Mesendoderm (in vitro differentiated cells): ENCODE measurements around the gene PARD6A.

Experiments used
- DNase-seq: peaks from one replicate; pipeline ENCODE4 v3.0.0; 2013
- H2AK5ac ChIP-seq: 2 replicates; pipeline ENCODE4 v1.6.1; 2013; ENCODE audit warnings: low read length, inconsistent platforms
- H2BK120ac ChIP-seq: 2 replicates; pipeline ENCODE4 v1.6.1; 2013; ENCODE audit warnings: low read depth, mild to moderate bottlenecking, low read length, moderate library complexity, mixed read lengths
- H2BK15ac ChIP-seq: replicated peaks from 2 replicates; pipeline ENCODE4 v1.6.1; 2013; ENCODE audit warnings: low read depth, mild to moderate bottlenecking, moderate library complexity
- H2BK5ac ChIP-seq: 2 replicates; pipeline ENCODE4 v1.6.1; 2013; ENCODE audit warnings: low read length, inconsistent platforms
- H3K18ac ChIP-seq: 2 replicates; pipeline ENCODE4 v1.6.1; 2013; ENCODE audit warnings: mild to moderate bottlenecking, low read length, mixed read lengths
- H3K23ac ChIP-seq: one replicate; pipeline ENCODE4 v1.6.1; 2013; ENCODE audit warnings: low read length
- H3K27ac ChIP-seq: 2 replicates; pipeline ENCODE4 v1.5.1; 2013; ENCODE audit warnings: low read depth, mild to moderate bottlenecking, inconsistent platforms, low read length, moderate library complexity
- H3K27me3 ChIP-seq: 2 replicates; pipeline ENCODE4 v1.6.1; 2013; ENCODE audit warnings: low read length, control low read depth, mild to moderate bottlenecking, inconsistent platforms; ENCODE audit not compliant: insufficient read depth, poor library complexity
- H3K36me3 ChIP-seq: 2 replicates; pipeline ENCODE4 v1.6.1; 2013; ENCODE audit warnings: low read length, inconsistent platforms; ENCODE audit not compliant: control insufficient read depth, insufficient read depth
- H3K4ac ChIP-seq: one replicate; pipeline ENCODE4 v1.6.1; 2013; ENCODE audit warnings: low read depth, mild to moderate bottlenecking, low read length, moderate library complexity
- H3K4me1 ChIP-seq: 2 replicates; pipeline ENCODE4 v1.6.1; 2013; ENCODE audit warnings: low read depth, low read length, inconsistent platforms; ENCODE audit not compliant: control insufficient read depth
- H3K4me2 ChIP-seq: 2 replicates; pipeline ENCODE4 v1.6.1; 2013; ENCODE audit warnings: low read length
- H3K4me3 ChIP-seq: 2 replicates; pipeline ENCODE4 v1.5.1; 2013; ENCODE audit warnings: mild to moderate bottlenecking, low read length
- H3K56ac ChIP-seq: one replicate; pipeline ENCODE4 v1.6.1; 2013; ENCODE audit warnings: low read length
- H3K79me1 ChIP-seq: 2 replicates; pipeline ENCODE4 v1.6.1; 2013; ENCODE audit warnings: low read length, inconsistent platforms
- H3K79me2 ChIP-seq: 2 replicates; pipeline ENCODE4 v1.6.1; 2013; ENCODE audit warnings: mild to moderate bottlenecking, low read length; ENCODE audit not compliant: control insufficient read depth, insufficient read depth
- H3K9ac ChIP-seq: 2 replicates; pipeline ENCODE4 v1.6.1; 2013; ENCODE audit warnings: low read length, inconsistent platforms
- H4K5ac ChIP-seq: one replicate; pipeline ENCODE4 v1.6.1; 2013; ENCODE audit warnings: low read length
- H4K8ac ChIP-seq: one replicate; pipeline ENCODE4 v1.6.1; 2013; ENCODE audit warnings: low read depth, mild to moderate bottlenecking, control low read depth, low read length, moderate library complexity
- WGBS: extraction: QIAGEN DNeasy Blood & Tissue Kit; methylation state at CpG from one replicate; pipeline ENCODE4 v1.1.7; 2013; ENCODE audit warnings: low lambda C conversion rate, missing lambda C conversion rate; ENCODE audit not compliant: insufficient coverage; ENCODE audit errors: extremely low coverage; 5-methylcytosine and 5-hydroxymethylcytosine counted together

PARD6A gene

GRCh38 chr16:67663877-67664222 is 3.1 kb downstream of the PARD6A start:
- no peak overlapping the region for H3K23ac ChIP-seq
- H3K4ac ChIP-seq = no peak overlapping the region
- no peak overlapping the region for H3K9ac ChIP-seq
- H3K79me1 ChIP-seq = peaks cover 2% of the 10 kb centered on the region
- no peak overlapping the region for H2AK5ac ChIP-seq
- H3K4me1 ChIP-seq = peaks cover 2% of the 10 kb centered on the region
- H4K5ac ChIP-seq = no peak overlapping the region
- H2BK120ac ChIP-seq = no peak overlapping the region
- no peaks in the 10 kb centered on the region for H3K36me3 ChIP-seq
- DNase-seq = no peak
- H3K56ac ChIP-seq = no peak overlapping the region
- no peak overlapping the region for H3K4me2 ChIP-seq
- no CpG with 5 or more reads among the region's 6 CpGs for WGBS
- H3K27ac ChIP-seq = no peak overlapping the region
- no peaks in the 10 kb centered on the region for H3K27me3 ChIP-seq
- H3K18ac ChIP-seq = no peak overlapping the region
- no peak overlapping the region for H2BK15ac ChIP-seq
- H4K8ac ChIP-seq = no peak overlapping the region
- peaks cover 2% of the 10 kb centered on the region for H3K79me2 ChIP-seq
- H2BK5ac ChIP-seq = no peak overlapping the region
- no peak overlapping the region for H3K4me3 ChIP-seq

GRCh38 chr16:67664258-67664657 is 3.5 kb downstream of the PARD6A start:
- no peak overlapping the region for H4K5ac ChIP-seq
- no peak overlapping the region for H3K18ac ChIP-seq
- H2BK5ac ChIP-seq = no peak overlapping the region
- no peak overlapping the region for H2BK120ac ChIP-seq
- no peaks in the 10 kb centered on the region for H3K79me1 ChIP-seq
- no peak overlapping the region for H3K4me3 ChIP-seq
- H3K27me3 ChIP-seq = no peaks in the 10 kb centered on the region
- H3K4me2 ChIP-seq = no peak overlapping the region
- H3K23ac ChIP-seq = no peak overlapping the region
- H2AK5ac ChIP-seq = no peak overlapping the region
- H3K4ac ChIP-seq = no peak overlapping the region
- no peak overlapping the region for H4K8ac ChIP-seq
- H3K27ac ChIP-seq = no peak overlapping the region
- no peaks in the 10 kb centered on the region for H3K79me2 ChIP-seq
- no peak for DNase-seq
- WGBS = no CpG with 5 or more reads among the region's 4 CpGs
- H3K4me1 ChIP-seq = peaks cover 2% of the 10 kb centered on the region
- no peaks in the 10 kb centered on the region for H3K36me3 ChIP-seq
- no peak overlapping the region for H3K56ac ChIP-seq
- no peak overlapping the region for H2BK15ac ChIP-seq
- no peak overlapping the region for H3K9ac ChIP-seq

GRCh38 chr16:67664871-67665270 is 4.1 kb downstream of the PARD6A start:
- Histone ChIP-seq H3K4me2 (no peak overlapping the region), H3K79me1 (no peaks in the 10 kb centered on the region), H3K18ac (no peak overlapping the region), H3K56ac (no peak overlapping the region), H2AK5ac (no peak overlapping the region), H3K4me1 (peaks cover 2% of the 10 kb centered on the region), H3K27me3 (no peaks in the 10 kb centered on the region), H3K36me3 (no peaks in the 10 kb centered on the region), H3K4me3 (no peak overlapping the region), H2BK120ac (no peak overlapping the region), H3K27ac (no peak overlapping the region), H4K8ac (no peak overlapping the region), H3K4ac (no peak overlapping the region), H3K79me2 (no peaks in the 10 kb centered on the region), H3K23ac (no peak overlapping the region), H2BK5ac (no peak overlapping the region), H2BK15ac (no peak overlapping the region), H4K5ac (no peak overlapping the region), H3K9ac (no peak overlapping the region)
- no peak for DNase-seq
- WGBS = no CpG with 5 or more reads among the region's 7 CpGs

GRCh38 chr16:67665598-67665997 is 4.8 kb downstream of the PARD6A start:
- Histone ChIP-seq H3K4me2 (peak overlapping the region; percentile 70), H3K79me1 (no peaks in the 10 kb centered on the region), H3K18ac (no peak overlapping the region), H3K56ac (peak overlapping the region; percentile 82), H4K5ac (no peak overlapping the region), H3K36me3 (no peaks in the 10 kb centered on the region), H2BK5ac (no peak overlapping the region), H3K4me1 (peaks cover 2% of the 10 kb centered on the region), H3K27me3 (no peaks in the 10 kb centered on the region), H4K8ac (no peak overlapping the region), H3K9ac (peak overlapping the region; percentile 72), H2BK15ac (no peak overlapping the region), H3K23ac (no peak overlapping the region), H2AK5ac (no peak overlapping the region), H3K27ac (no peak overlapping the region), H3K4me3 (no peak overlapping the region), H3K4ac (no peak overlapping the region), H3K79me2 (no peaks in the 10 kb centered on the region), H2BK120ac (no peak overlapping the region)
- DNase-seq = no peak
- no CpG with 5 or more reads among the region's 5 CpGs for WGBS

GRCh38 chr16:67666032-67666551 is 5.3 kb downstream of the PARD6A start:
- no CpG with 5 or more reads among the region's 46 CpGs for WGBS
- H3K27ac ChIP-seq = no peak overlapping the region

More at GRCh38 chr16:67666032-67666551, 5.3 kb downstream of the PARD6A start:
- H3K4me3 ChIP-seq = peak overlapping the region; percentile 58
- peak; percentile 45 for DNase-seq
- no peaks in the 10 kb centered on the region for H3K36me3 ChIP-seq
- H3K79me2 ChIP-seq = no peaks in the 10 kb centered on the region
- no peak overlapping the region for H3K4ac ChIP-seq
- H2BK5ac ChIP-seq = no peak overlapping the region
- no peak overlapping the region for H4K5ac ChIP-seq
- H4K8ac ChIP-seq = no peak overlapping the region
- H3K79me1 ChIP-seq = no peaks in the 10 kb centered on the region
- peak overlapping the region; percentile 70 for H3K4me2 ChIP-seq
- no peak overlapping the region for H3K18ac ChIP-seq
- H2AK5ac ChIP-seq = no peak overlapping the region
- H3K9ac ChIP-seq = peak overlapping the region; percentile 72
- peaks cover 2% of the 10 kb centered on the region for H3K4me1 ChIP-seq
- no peaks in the 10 kb centered on the region for H3K27me3 ChIP-seq
- no peak overlapping the region for H2BK15ac ChIP-seq
- no peak overlapping the region for H3K23ac ChIP-seq
- H2BK120ac ChIP-seq = no peak overlapping the region
- H3K56ac ChIP-seq = peak overlapping the region; percentile 82
